Measurements from ENCODE around the gene ST6GAL1. TPM values are rescaled to one million over a fixed set of nuclear protein-coding genes. Genes with fewer than 3 reads are reported as not detected.

Gene ST6GAL1
- total and polyA plus RNA-seq, 12 donors, result 19.5 to 94.7 (median 65.8) TPM

- Histone ChIP-seq H3K4me3 (no peak overlapping the region), H3K9me3 (peaks cover 0 to 6% (median 0%) of the 10 kb centered on the region in 11 donors), H3K27ac (peak overlapping the region; percentile 61 to 93 (median 84)), H3K27me3 (no peaks in the 10 kb centered on the region), H3K4me1 (peaks cover 23 to 77% (median 65%) of the 10 kb centered on the region in 9 donors), H3K36me3 (peaks cover 0 to 13% (median 0%) of the 10 kb centered on the region in 9 donors)
- ATAC-seq (peak in 6 of 8 donors; percentile 34 to 63 (median 50)), DNase-seq (no peak)
- intact Hi-C loops (cut with DNase I), result no loop called here
- no peak for TF ChIP-seq CTCF (IDR thresholded peaks at IDR 0.05)
- WGBS, 2 donors, result 39 to 56% methylated on average over 7 of the region's 7 CpGs
These were observed 19.1 kb downstream of the ST6GAL1 start for GRCh38 chr3:186949281-186949982.

- Histone ChIP-seq H3K9me3 (peaks cover 0 to 6% (median 0%) of the 10 kb centered on the region in 11 donors), H3K27me3 (no peaks in the 10 kb centered on the region), H3K36me3 (peaks cover 0 to 8% (median 0%) of the 10 kb centered on the region in 9 donors), H3K4me1 (peaks cover 23 to 71% (median 64%) of the 10 kb centered on the region in 9 donors), H3K4me3 (no peak overlapping the region), H3K27ac (peak overlapping the region in 8 of 10 donors; percentile 61 to 93 (median 87))
- WGBS, 2 donors, result 77 to 80% methylated on average over 3 of the region's 3 CpGs
- no peak for TF ChIP-seq CTCF (IDR thresholded peaks at IDR 0.05)
- intact Hi-C loops (cut with DNase I), result no loop called here
- DNase-seq (no peak), ATAC-seq (peak in 1 of 8 donors; percentile 5)
These were observed 20.2 kb downstream of the ST6GAL1 start for GRCh38 chr3:186950402-186951093.

DNA sequence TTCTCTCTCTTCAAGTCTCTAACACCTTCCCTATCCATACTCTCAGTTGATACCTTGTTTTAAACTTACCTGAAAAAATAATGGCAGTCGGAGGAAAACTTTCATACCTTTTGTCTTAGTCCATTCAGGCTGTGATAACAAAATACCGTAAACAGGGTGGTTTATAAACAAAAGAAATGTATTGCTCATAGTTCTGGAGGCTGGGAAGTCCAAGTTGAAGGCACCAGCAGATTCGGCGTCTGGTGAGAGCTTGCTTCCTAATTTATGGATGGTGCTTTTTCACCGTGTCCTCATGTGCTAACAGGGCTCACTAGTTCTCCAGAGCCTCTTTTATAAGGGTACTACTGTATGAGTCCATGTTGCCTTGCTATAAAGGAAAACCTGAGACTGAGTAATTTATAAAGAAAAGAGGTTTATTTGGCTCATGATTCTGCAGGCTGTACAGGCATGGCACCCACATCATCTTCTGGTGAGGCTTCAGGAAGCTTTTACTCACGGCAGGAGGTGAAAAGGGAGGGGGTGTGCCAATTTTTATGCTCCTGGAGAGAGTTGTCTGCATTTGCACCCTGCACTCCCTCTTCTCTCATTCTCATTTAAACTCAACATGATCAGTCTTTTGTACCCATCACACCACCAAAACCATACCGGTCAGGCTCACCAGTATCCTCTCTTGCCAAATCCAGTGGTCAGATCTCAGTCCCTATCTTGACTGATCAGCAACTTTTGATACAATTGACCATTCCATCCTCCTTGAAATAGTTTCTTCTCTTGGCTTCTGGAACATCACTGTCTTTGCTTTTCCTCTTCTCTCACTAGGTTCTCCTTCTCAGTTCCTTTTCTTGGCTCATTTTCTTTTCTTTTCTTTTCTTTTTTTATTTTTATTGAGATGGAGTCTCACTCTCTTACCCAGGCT, 21.6 kb downstream of the ST6GAL1 start:
- 92 to 95% methylated on average over 7 of the region's 7 CpGs for WGBS, 2 donors
- intact Hi-C loops (cut with DNase I), result no loop called here
- DNase-seq, result no peak
- Histone ChIP-seq H3K27me3 (no peaks in the 10 kb centered on the region), H3K4me3 (no peak overlapping the region), H3K9me3 (peaks cover 0 to 6% (median 0%) of the 10 kb centered on the region in 11 donors), H3K27ac (peak overlapping the region in 9 of 10 donors; percentile 47 to 93 (median 75)), H3K4me1 (peaks cover 30 to 78% (median 68%) of the 10 kb centered on the region in 9 donors), H3K36me3 (peaks cover 0 to 8% (median 0%) of the 10 kb centered on the region in 9 donors)
- TF ChIP-seq CTCF (IDR thresholded peaks at IDR 0.05), result no peak
- no peak for ATAC-seq

All from heart right ventricle (tissue), 16 donors.